WTC11 (cell line): Measurements from ENCODE around the gene TMEM223. TPM values are rescaled to one million over a fixed set of nuclear protein-coding genes. Genes with fewer than 3 reads are reported as not detected.

Source experiments
- AR ChIP-seq: fragments of 250-450 bp; sonication (Bioruptor Pico); IDR thresholded peaks from 2 replicates; pipeline ENCODE4 v1.9.0; 2021; ENCODE audit warnings: mild to moderate bottlenecking
- ATF6 ChIP-seq: sonication (generic); formaldehyde crosslinking; IDR thresholded peaks from 2 replicates; pipeline ENCODE4 v1.8.1; 2023; ENCODE audit warnings: mild to moderate bottlenecking, missing genetic modification reagents
- EMX1 ChIP-seq: fragments of 250-450 bp; sonication (Bioruptor Pico); IDR thresholded peaks from 2 replicates; pipeline ENCODE4 v1.8.0; 2021; ENCODE audit warnings: mild to moderate bottlenecking
- GRHL2 ChIP-seq: fragments of 250-450 bp; sonication (Bioruptor Pico); IDR thresholded peaks from 2 replicates; pipeline ENCODE4 v1.8.0; 2022; ENCODE audit warnings: mild to moderate bottlenecking, moderate library complexity; ENCODE audit not compliant: insufficient replicate concordance, severe bottlenecking
- HMGA2 ChIP-seq: fragments of 250-450 bp; sonication (Bioruptor Pico); IDR thresholded peaks from 2 replicates; pipeline ENCODE4 v1.4.0; 2021; ENCODE audit warnings: mild to moderate bottlenecking, moderate library complexity
- JUN ChIP-seq: sonication (generic); formaldehyde crosslinking; IDR thresholded peaks from 2 replicates; pipeline ENCODE4 v1.8.0; 2023; ENCODE audit warnings: mild to moderate bottlenecking, missing genetic modification reagents
- MXD4 ChIP-seq: fragments of 250-450 bp; sonication (Bioruptor Pico); IDR thresholded peaks from 2 replicates; pipeline ENCODE4 v1.8.0; 2021; ENCODE audit warnings: mild to moderate bottlenecking, moderate library complexity, borderline replicate concordance
- NFATC4 ChIP-seq: fragments of 250-450 bp; sonication (Bioruptor Pico); IDR thresholded peaks from 2 replicates; pipeline ENCODE4 v1.9.0; 2021; ENCODE audit warnings: mild to moderate bottlenecking
- NR1H2 ChIP-seq: sonication (generic); formaldehyde crosslinking; IDR thresholded peaks from 2 replicates; pipeline ENCODE4 v1.9.0; 2021; ENCODE audit warnings: mild to moderate bottlenecking, moderate library complexity, missing genetic modification reagents
- NR2C2 ChIP-seq: sonication (generic); formaldehyde crosslinking; IDR thresholded peaks from 2 replicates; pipeline ENCODE4 v1.8.0; 2022; ENCODE audit warnings: mild to moderate bottlenecking, missing genetic modification reagents
- OVOL2 ChIP-seq: fragments of 250-450 bp; sonication (Bioruptor Pico); IDR thresholded peaks from 2 replicates; pipeline ENCODE4 v1.9.0; 2021; ENCODE audit warnings: mild to moderate bottlenecking, borderline replicate concordance
- PRDM15 ChIP-seq: sonication (generic); formaldehyde crosslinking; IDR thresholded peaks from 2 replicates; pipeline ENCODE4 v1.8.0; 2022; ENCODE audit warnings: missing genetic modification reagents
- PREB ChIP-seq: sonication (generic); formaldehyde crosslinking; IDR thresholded peaks from 2 replicates; pipeline ENCODE4 v1.8.1; 2022; ENCODE audit warnings: mild to moderate bottlenecking, missing genetic modification reagents, moderate library complexity, borderline replicate concordance
- SP1 ChIP-seq: sonication (generic); formaldehyde crosslinking; conservative IDR thresholded peaks from 2 replicates; pipeline ENCODE4 v1.8.1; 2022; ENCODE audit warnings: missing genetic modification reagents
- STAT6 ChIP-seq: sonication (generic); formaldehyde crosslinking; conservative IDR thresholded peaks from 2 replicates; pipeline ENCODE4 v1.8.1; 2023; ENCODE audit warnings: mild to moderate bottlenecking, low read depth, missing genetic modification reagents, moderate library complexity
- TCF7 ChIP-seq: sonication (generic); formaldehyde crosslinking; IDR thresholded peaks from 2 replicates; pipeline ENCODE4 v1.8.0; 2022; ENCODE audit warnings: mild to moderate bottlenecking, low read depth, missing genetic modification reagents, moderate library complexity
- ZNF232 ChIP-seq: sonication (generic); formaldehyde crosslinking; IDR thresholded peaks from 2 replicates; pipeline ENCODE4 v1.8.0; 2022; ENCODE audit warnings: mild to moderate bottlenecking, missing genetic modification reagents
- ZNF416 ChIP-seq: fragments of 250-450 bp; sonication (Bioruptor Pico); IDR thresholded peaks from 2 replicates; pipeline ENCODE4 v1.9.0; 2021; ENCODE audit warnings: mild to moderate bottlenecking, inconsistent platforms
- ZNF532 ChIP-seq: fragments of 250-450 bp; sonication (Bioruptor Pico); IDR thresholded peaks from 2 replicates; pipeline ENCODE4 v1.9.0; 2021; ENCODE audit warnings: mild to moderate bottlenecking, borderline replicate concordance
- ZSCAN18 ChIP-seq: fragments of 250-450 bp; sonication (Bioruptor Pico); IDR thresholded peaks from 2 replicates; pipeline ENCODE4 v2.1.2; 2022; ENCODE audit warnings: mild to moderate bottlenecking, moderate library complexity
- total RNA-seq: library from RNA; stranded (reverse); gene quantifications from 3 replicates; pipeline ENCODE4 v1.2.3, GENCODE V29; 2021

TMEM223 gene
- total RNA-seq, 1 experiment from 2014 or later = 26.4 TPM

- TF ChIP-seq ZSCAN18 (no peak), TCF7 (CRISPR knock-in tag) (peak; percentile 58; the same call in 1 of the 2 replicates), NFATC4 (CRISPR knock-in tag) (peak; percentile 89), ZNF416 (CRISPR knock-in tag) (peak; percentile 95), ZNF532 (CRISPR knock-in tag) (no peak), JUN (CRISPR knock-in tag) (peak; percentile 65; the same call in 1 of the 2 replicates), PREB (CRISPR knock-in tag) (no peak), GRHL2 (CRISPR knock-in tag) (no peak), MXD4 (CRISPR knock-in tag) (no peak), EMX1 (peak; percentile 59; the same call in 1 of the 2 replicates), ZNF232 (CRISPR knock-in tag) (no peak), SP1 (CRISPR knock-in tag) (peak; percentile 99), HMGA2 (CRISPR knock-in tag) (no peak), AR (CRISPR knock-in tag) (no peak), PRDM15 (CRISPR knock-in tag) (no peak), ATF6 (CRISPR knock-in tag) (no peak), NR1H2 (no peak), NR2C2 (CRISPR knock-in tag) (no peak), STAT6 (CRISPR knock-in tag) (no peak), OVOL2 (CRISPR knock-in tag) (peak; percentile 83; the same call in 1 of the 2 replicates)
Measured at GRCh38 chr11:62805076-62805892, 13.5 kb upstream of the TMEM223 start, which contains the start of gene NXF1 (continued).
